Measurements from ENCODE around the gene KDM4C.

KDM4C gene

GRCh38 chr9:7173139-7173538 lies 415.4 kb downstream of the KDM4C start:
- Histone ChIP-seq H3K27ac (peak overlapping the region; percentile 62), H3K4me2 (ENCODE audit: low read length) (peak overlapping the region; percentile 57), H3K27me3 (ENCODE audit: control insufficient read depth, insufficient read depth, low read length) (no peaks in the 10 kb centered on the region), H3K9me3 (ENCODE audit: control insufficient read depth, low read length) (no peaks in the 10 kb centered on the region), H2AFZ (no peak overlapping the region), H3K4me1 (no peaks in the 10 kb centered on the region), H3K36me3 (ENCODE audit: control insufficient read depth, insufficient read depth, low read length) (no peaks in the 10 kb centered on the region), H3K79me2 (no peaks in the 10 kb centered on the region), H3K4me3 (ENCODE audit: low read depth, low read length) (no peak overlapping the region), H3K9ac (no peak overlapping the region)
- no peak for TF ChIP-seq CTCF (IDR thresholded peaks at IDR 0.05)

- Histone ChIP-seq H3K4me3 (ENCODE audit: low read depth, low read length) (no peak overlapping the region), H3K36me3 (ENCODE audit: control insufficient read depth, insufficient read depth, low read length) (no peaks in the 10 kb centered on the region), H3K9me3 (ENCODE audit: control insufficient read depth, low read length) (no peaks in the 10 kb centered on the region), H3K27me3 (ENCODE audit: control insufficient read depth, insufficient read depth, low read length) (no peaks in the 10 kb centered on the region), H3K4me2 (ENCODE audit: low read length) (no peak overlapping the region), H3K27ac (no peak overlapping the region), H3K9ac (no peak overlapping the region), H2AFZ (no peak overlapping the region), H3K4me1 (no peaks in the 10 kb centered on the region), H3K79me2 (no peaks in the 10 kb centered on the region)
- no peak for TF ChIP-seq CTCF (IDR thresholded peaks at IDR 0.05)
Measured at GRCh38 chr9:7174301-7174700, 416.5 kb downstream of the KDM4C start.

GRCh38 chr9:7174884-7175283 lies 417.1 kb downstream of the KDM4C start:
- H3K27ac ChIP-seq = no peak overlapping the region
- TF ChIP-seq CTCF (IDR thresholded peaks at IDR 0.05) = no peak
- H3K4me2 ChIP-seq (ENCODE audit: low read length) = no peak overlapping the region

GRCh38 chr9:7176561-7176960 lies 418.8 kb downstream of the KDM4C start:
- Histone ChIP-seq H3K27me3 (ENCODE audit: control insufficient read depth, insufficient read depth, low read length) (no peaks in the 10 kb centered on the region), H3K4me1 (no peaks in the 10 kb centered on the region), H3K9ac (no peak overlapping the region), H3K9me3 (ENCODE audit: control insufficient read depth, low read length) (no peaks in the 10 kb centered on the region), H3K4me3 (ENCODE audit: low read depth, low read length) (no peak overlapping the region), H3K36me3 (ENCODE audit: control insufficient read depth, insufficient read depth, low read length) (no peaks in the 10 kb centered on the region), H3K79me2 (no peaks in the 10 kb centered on the region), H3K4me2 (ENCODE audit: low read length) (no peak overlapping the region), H2AFZ (no peak overlapping the region), H3K27ac (no peak overlapping the region)
- no peak for TF ChIP-seq CTCF (IDR thresholded peaks at IDR 0.05)

More at GRCh38 chr9:7174884-7175283, 417.1 kb downstream of the KDM4C start:
- no peak overlapping the region for H3K9ac ChIP-seq
- H3K27me3 ChIP-seq (ENCODE audit: control insufficient read depth, insufficient read depth, low read length) = no peaks in the 10 kb centered on the region
- H3K4me3 ChIP-seq (ENCODE audit: low read depth, low read length) = no peak overlapping the region
- no peaks in the 10 kb centered on the region for H3K79me2 ChIP-seq
- H3K36me3 ChIP-seq (ENCODE audit: control insufficient read depth, insufficient read depth, low read length) = no peaks in the 10 kb centered on the region
- no peak overlapping the region for H2AFZ ChIP-seq
- no peaks in the 10 kb centered on the region for H3K4me1 ChIP-seq
- H3K9me3 ChIP-seq (ENCODE audit: control insufficient read depth, low read length) = no peaks in the 10 kb centered on the region

- Histone ChIP-seq H3K79me2 (no peaks in the 10 kb centered on the region), H3K27me3 (ENCODE audit: control insufficient read depth, insufficient read depth, low read length) (no peaks in the 10 kb centered on the region), H3K9ac (no peak overlapping the region), H3K4me2 (ENCODE audit: low read length) (no peak overlapping the region), H2AFZ (no peak overlapping the region), H3K4me1 (no peaks in the 10 kb centered on the region), H3K27ac (no peak overlapping the region), H3K9me3 (ENCODE audit: control insufficient read depth, low read length) (no peaks in the 10 kb centered on the region), H3K4me3 (ENCODE audit: low read depth, low read length) (no peak overlapping the region), H3K36me3 (ENCODE audit: control insufficient read depth, insufficient read depth, low read length) (no peaks in the 10 kb centered on the region)
- no peak for TF ChIP-seq CTCF (IDR thresholded peaks at IDR 0.05)
Measured at GRCh38 chr9:7177383-7177782, 419.6 kb downstream of the KDM4C start.

Measured in parathyroid adenoma (tissue), 2 donors.